HG03457 (cell line): ENCODE data around the gene LRRC7.
"Not testable (repeated sequence)": the region's sequence is repeated elsewhere in the genome, so short reads cannot be mapped to it uniquely, and the experiment has no call there.

Source experiments
- ATAC-seq: cut with Tn5 transposase; IDR thresholded peaks from one replicate; pipeline ENCODE4 v1.9.1; 2021; ENCODE audit warnings: moderate number of reproducible peaks; ENCODE audit not compliant: unreplicated experiment

The LRRC7 gene

GRCh38 chr1:70033266-70033873 lies 465.6 kb downstream of the LRRC7 start:
- ATAC-seq = no peak

GRCh38 chr1:70033936-70034335 lies 466.2 kb downstream of the LRRC7 start:
- ATAC-seq = no peak

GRCh38 chr1:70034403-70034802 lies 466.7 kb downstream of the LRRC7 start:
- no peak for ATAC-seq

DNA sequence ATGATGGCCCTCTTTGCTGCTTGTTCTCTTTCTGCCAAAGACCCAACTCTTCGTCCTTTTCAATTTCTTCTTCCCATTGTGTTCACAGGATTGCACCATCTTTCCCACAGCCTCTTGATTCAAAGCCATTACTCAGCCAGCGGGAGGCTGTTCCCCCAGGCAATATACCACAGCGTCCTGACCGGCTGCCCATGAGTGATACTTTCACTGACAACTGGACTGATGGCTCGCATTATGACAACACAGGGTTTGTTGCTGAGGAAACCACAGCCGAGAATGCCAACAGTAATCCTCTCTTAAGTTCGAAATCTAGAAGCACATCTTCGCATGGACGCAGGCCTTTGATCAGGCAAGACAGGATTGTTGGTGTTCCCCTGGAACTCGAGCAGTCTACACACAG lies 470.3 kb downstream of the LRRC7 start:
- ATAC-seq = no peak

- ATAC-seq = no peak
Observed at GRCh38 chr1:70039485-70039884, 471.8 kb downstream of the LRRC7 start.

- ATAC-seq = no peak
Observed at GRCh38 chr1:70041317-70042045, 473.8 kb downstream of the LRRC7 start.

GRCh38 chr1:70042090-70042731 lies 474.5 kb downstream of the LRRC7 start:
- ATAC-seq = no peak

- no peak for ATAC-seq
Observed at GRCh38 chr1:70043804-70044203, 476.1 kb downstream of the LRRC7 start.

GRCh38 chr1:70044832-70045231 lies 477.1 kb downstream of the LRRC7 start:
- no peak for ATAC-seq

GRCh38 chr1:70045581-70045980 lies 477.9 kb downstream of the LRRC7 start:
- not testable (repeated sequence) for ATAC-seq

DNA sequence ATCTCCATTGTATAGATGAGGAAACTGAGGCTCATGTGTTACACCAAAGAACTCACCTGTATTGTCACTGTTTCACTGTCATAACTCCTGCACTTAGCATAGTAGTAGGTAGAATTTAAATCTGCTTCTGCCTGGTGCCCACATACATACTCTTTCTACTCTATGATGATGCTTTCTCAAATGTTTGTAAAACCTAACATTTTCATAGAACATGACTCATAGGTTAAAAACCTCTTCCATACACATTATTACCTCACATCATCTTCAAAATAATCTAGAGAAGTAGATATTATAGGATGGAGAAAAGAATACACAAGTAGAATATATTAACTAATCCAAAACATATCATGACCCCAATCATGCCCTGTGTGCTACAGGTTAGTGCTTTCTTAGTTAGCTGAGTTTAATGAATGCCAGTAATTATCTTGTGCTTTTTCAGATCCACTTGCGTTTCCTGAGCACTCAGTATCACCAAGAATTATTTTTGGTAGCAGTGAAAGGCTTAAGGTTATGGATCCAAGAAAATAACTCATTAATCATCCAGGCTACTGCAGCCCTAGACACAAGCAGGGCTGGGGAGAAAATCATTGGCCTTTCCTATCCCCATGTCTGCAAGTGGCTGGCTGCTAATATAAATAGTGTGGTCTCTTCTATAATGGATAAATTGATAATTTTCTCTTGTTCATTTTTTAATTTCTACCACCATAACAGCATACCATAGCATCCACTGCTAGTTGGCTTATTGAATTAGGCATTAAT lies 480.8 kb downstream of the LRRC7 start:
- ATAC-seq = no peak

- no peak for ATAC-seq
Observed at GRCh38 chr1:70051926-70052325, 484.2 kb downstream of the LRRC7 start.

DNA sequence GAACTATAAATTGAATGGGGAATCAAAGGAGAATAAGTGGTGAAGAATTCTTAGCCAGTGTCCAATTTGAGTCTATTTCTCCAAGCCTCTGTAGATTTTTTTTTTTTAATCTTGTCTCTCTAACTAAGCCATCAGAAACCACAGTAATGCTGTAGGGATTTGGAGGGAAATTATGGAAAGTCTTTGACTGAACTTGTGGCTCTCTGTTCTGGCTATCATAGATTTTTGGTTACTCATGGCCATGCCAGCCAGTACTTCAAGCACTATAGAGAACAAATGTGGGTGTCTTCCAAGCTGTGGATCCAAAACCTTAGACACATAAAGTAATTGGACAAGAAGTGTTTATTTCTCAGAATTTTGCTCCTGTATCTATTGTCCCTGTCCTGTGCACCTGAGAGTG lies 489.8 kb downstream of the LRRC7 start:
- ATAC-seq = no peak

DNA sequence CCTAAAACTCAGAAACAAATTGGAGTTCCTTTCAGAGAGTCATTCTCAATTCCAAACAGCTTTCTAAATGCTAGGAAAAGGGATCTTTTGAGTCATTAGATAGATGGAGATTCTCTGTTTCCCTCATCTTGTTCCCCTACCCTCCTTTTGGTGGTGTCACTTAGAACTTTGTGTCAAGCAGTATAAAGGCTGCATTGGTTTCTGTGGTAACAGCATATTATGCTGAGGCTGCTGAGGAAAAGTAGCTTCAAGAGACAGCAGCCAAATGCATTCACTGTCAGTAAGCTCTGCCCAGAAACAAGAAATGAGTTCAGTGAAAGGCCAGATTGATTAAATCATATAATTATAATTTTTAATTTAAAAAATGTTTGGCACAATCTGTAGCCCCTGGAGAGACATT lies 493.5 kb downstream of the LRRC7 start:
- no peak for ATAC-seq

GRCh38 chr1:70063861-70064260 lies 496.1 kb downstream of the LRRC7 start:
- ATAC-seq = no peak

DNA sequence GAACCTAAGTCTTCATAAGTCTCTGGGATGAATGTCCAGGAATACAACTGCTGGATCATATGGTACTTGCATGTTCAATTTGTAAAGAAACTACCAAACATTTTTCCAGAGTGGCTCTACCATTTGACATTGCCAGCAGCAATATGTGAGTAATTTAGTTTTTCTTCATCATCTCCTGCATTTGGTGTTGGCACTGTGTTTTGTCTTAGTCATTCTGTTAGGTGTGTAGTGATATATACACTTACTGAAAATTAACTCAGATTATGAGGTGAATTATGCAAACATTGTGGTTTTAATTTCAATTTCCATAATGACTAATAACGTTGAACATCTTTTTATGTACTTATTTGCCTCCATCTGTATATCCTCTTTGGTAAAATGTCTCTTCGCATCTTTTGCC lies 499.0 kb downstream of the LRRC7 start:
- ATAC-seq = no peak

DNA sequence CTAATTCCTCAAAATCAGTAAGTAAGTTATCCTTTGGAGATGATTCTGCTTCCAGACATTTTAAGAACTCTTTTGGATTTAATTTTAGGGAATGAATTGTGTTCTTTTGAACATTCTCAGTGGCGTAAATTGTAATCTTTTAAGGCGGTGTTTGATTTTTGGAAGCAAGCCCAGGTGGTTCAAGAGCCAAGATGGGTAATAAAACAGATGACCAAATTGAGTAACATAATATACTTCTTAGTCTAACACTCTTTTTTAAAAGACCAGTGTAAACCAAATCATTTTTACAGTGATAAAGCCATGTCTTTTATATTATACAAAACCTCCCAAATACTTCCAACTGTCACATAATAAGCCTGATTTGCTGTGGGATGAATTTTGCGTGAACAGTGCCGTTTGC lies 503.9 kb downstream of the LRRC7 start:
- no peak for ATAC-seq

DNA sequence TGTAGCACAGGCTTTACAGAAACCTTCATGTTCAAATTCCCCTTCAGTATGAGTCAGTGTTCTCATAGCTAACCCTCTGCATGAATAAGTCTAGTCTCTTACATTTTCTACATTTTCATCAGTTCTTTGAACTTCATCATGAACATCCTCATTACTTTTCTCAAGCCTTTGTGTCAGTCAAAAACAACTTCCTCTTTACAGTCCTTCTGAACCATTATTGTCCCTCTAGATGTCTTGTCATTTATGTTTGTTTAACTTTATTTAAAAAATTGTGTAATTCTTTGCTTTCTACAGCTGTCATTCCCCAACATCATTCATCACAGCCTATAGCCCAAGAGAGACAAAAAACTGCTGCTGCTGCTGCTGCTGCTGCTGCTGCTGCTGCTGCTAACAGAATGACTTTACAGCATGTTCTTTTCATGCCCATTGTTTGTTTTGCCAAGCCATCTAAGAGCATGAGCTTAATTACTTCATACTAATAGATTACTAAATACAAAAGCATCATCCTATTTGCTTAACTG lies 504.6 kb downstream of the LRRC7 start:
- no peak for ATAC-seq

DNA sequence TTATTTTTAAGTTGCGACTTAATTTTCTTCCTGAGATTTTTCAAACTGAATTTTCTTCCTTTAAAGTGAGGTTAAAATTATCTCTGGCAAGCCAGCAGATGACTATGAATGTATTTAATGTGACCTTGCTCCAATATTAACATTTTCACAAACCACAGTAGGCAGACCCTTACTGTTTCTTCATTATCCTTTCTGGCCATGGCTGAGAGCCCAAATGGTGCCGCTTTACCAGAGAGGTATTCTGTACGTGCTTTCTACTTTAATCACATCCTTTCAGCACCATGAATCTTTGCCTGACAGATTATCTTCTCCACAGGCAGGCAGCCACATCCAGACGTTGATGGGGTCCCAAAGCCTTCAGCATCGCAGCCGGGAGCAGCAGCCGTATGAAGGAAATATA lies 508.0 kb downstream of the LRRC7 start:
- ATAC-seq = no peak

GRCh38 chr1:70077066-70077465 lies 509.3 kb downstream of the LRRC7 start:
- no peak for ATAC-seq

DNA sequence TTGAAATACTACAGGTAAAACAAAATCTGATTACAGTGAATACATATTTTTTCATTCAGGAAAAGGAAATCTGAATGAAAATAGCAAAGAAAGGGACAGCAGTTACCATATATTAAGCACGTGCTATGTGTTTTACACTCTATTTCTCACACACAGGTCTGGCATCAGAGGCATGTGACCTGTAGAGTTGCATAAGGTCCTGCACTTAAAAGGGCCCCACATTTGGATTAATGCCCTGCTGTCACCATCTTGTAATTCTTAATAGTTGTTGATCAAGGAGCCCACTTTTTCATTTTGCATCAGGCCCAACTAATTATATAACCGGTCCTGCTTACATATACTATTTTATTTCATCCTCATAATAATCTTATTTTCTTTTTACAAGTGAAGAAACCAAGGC lies 511.8 kb downstream of the LRRC7 start:
- no peak for ATAC-seq
